ENCODE results near the gene DACH1. TPM values are rescaled to one million over a fixed set of nuclear protein-coding genes. Genes with fewer than 3 reads are reported as not detected.

The DACH1 gene
- total RNA-seq, 4 donors from 2014 or later, result 0.08 to 2.3 (median 0.71) TPM

GRCh38 chr13:71828564-71828963, 38.4 kb downstream of the DACH1 start:
- DNase-seq, result no peak
- Histone ChIP-seq H3K4me1 (no peaks in the 10 kb centered on the region), H3K36me3 (no peaks in the 10 kb centered on the region), H3K27ac (no peak overlapping the region), H3K4me3 (no peak overlapping the region), H3K9me3 (no peaks in the 10 kb centered on the region), H3K27me3 (no peaks in the 10 kb centered on the region)
- TF ChIP-seq CTCF (IDR thresholded peaks at IDR 0.05), result no peak
- TF ChIP-seq POLR2A (IDR thresholded peaks at IDR 0.05), result no peak
- 63 to 76% methylated on average over 2 of the region's 2 CpGs for WGBS, 2 donors
- intact Hi-C loops (cut with DNase I), result no loop called here

- no peak overlapping the region for H3K27ac ChIP-seq
- no peak overlapping the region for H3K4me3 ChIP-seq
- H3K4me1 ChIP-seq, result no peaks in the 10 kb centered on the region
- no peaks in the 10 kb centered on the region for H3K27me3 ChIP-seq
- DNase-seq, result no peak
- WGBS, 2 donors, result 58 to 61% methylated on average over 6 of the region's 6 CpGs
- H3K36me3 ChIP-seq, result no peaks in the 10 kb centered on the region
- intact Hi-C loops (cut with DNase I), result no loop called here
- no peak for TF ChIP-seq CTCF (IDR thresholded peaks at IDR 0.05)
- TF ChIP-seq POLR2A (IDR thresholded peaks at IDR 0.05), result no peak
- no peaks in the 10 kb centered on the region for H3K9me3 ChIP-seq
These were observed 38.9 kb downstream of the DACH1 start for GRCh38 chr13:71828117-71828516.

GRCh38 chr13:71827241-71827640, 39.8 kb downstream of the DACH1 start:
- TF ChIP-seq POLR2A (IDR thresholded peaks at IDR 0.05) (no peak), CTCF (IDR thresholded peaks at IDR 0.05) (no peak)

GRCh38 chr13:71820699-71821098, 46.3 kb downstream of the DACH1 start:
- H3K36me3 ChIP-seq, result no peaks in the 10 kb centered on the region
- TF ChIP-seq POLR2A (IDR thresholded peaks at IDR 0.05) (no peak), CTCF (IDR thresholded peaks at IDR 0.05) (no peak)
- no peak overlapping the region for H3K4me3 ChIP-seq
- intact Hi-C loops (cut with DNase I), result no loop called here
- H3K9me3 ChIP-seq, result no peaks in the 10 kb centered on the region
- H3K4me1 ChIP-seq, result no peaks in the 10 kb centered on the region
- no peak overlapping the region for H3K27ac ChIP-seq
- no peak for DNase-seq
- 77% methylated on average over 3 of the region's 3 CpGs for WGBS, 2 donors
- no peaks in the 10 kb centered on the region for H3K27me3 ChIP-seq

More at GRCh38 chr13:71827241-71827640, 39.8 kb downstream of the DACH1 start:
- H3K9me3 ChIP-seq, result no peaks in the 10 kb centered on the region
- no peaks in the 10 kb centered on the region for H3K4me1 ChIP-seq
- no peak overlapping the region for H3K4me3 ChIP-seq
- H3K27me3 ChIP-seq, result no peaks in the 10 kb centered on the region
- no peaks in the 10 kb centered on the region for H3K36me3 ChIP-seq
- intact Hi-C loops (cut with DNase I), result no loop called here
- H3K27ac ChIP-seq, result no peak overlapping the region
- WGBS, 2 donors, result 68 to 80% methylated on average over 8 of the region's 8 CpGs
- no peak for DNase-seq

GRCh38 chr13:71817335-71817734, 49.7 kb downstream of the DACH1 start:
- intact Hi-C loops (cut with DNase I), result no loop called here
- Histone ChIP-seq H3K4me1 (no peaks in the 10 kb centered on the region), H3K27me3 (no peaks in the 10 kb centered on the region), H3K27ac (no peak overlapping the region), H3K9me3 (no peaks in the 10 kb centered on the region), H3K36me3 (no peaks in the 10 kb centered on the region), H3K4me3 (no peak overlapping the region)
- TF ChIP-seq CTCF (IDR thresholded peaks at IDR 0.05), result no peak
- no peak for TF ChIP-seq POLR2A (IDR thresholded peaks at IDR 0.05)
- DNase-seq, result no peak
- WGBS, 2 donors, result 80 to 91% methylated on average over 1 of the region's 1 CpG

All from esophagus squamous epithelium (tissue), 5 donors.